HepG2 (cell line): ENCODE measurements around the gene SOCS1. TPM values are rescaled to one million over a fixed set of nuclear protein-coding genes. Genes with fewer than 3 reads are reported as not detected.

Source experiments
- AGO1 ChIP-seq: fragments of 200-400 bp; formaldehyde crosslinking; IDR thresholded peaks from 2 replicates; pipeline ENCODE4 v1.6.1; 2017; ENCODE audit warnings: mild to moderate bottlenecking, low read depth, low read length, moderate library complexity; ENCODE audit not compliant: poor library complexity, severe bottlenecking
- FOXA1 ChIP-seq, 2 experiments: fragments of 450-650 bp in 1 of 2; sonication (generic) in 1 of 2; formaldehyde crosslinking in 1 of 2; IDR thresholded peaks; 2 replicates each; pipeline versions ENCODE4 v1.4.0 to v1.6.1; 2016 to 2020; ENCODE audit warnings: missing genetic modification reagents in 1 of 2
- HMG20A ChIP-seq: IDR thresholded peaks from 2 replicates; pipeline ENCODE4 v1.6.1; 2016; ENCODE audit warnings: borderline replicate concordance
- JUND ChIP-seq: sonication (generic); formaldehyde crosslinking; IDR thresholded peaks from 2 replicates; pipeline ENCODE4 v1.8.0; 2022; ENCODE audit warnings: mild to moderate bottlenecking, missing genetic modification reagents
- KLF13 ChIP-seq: sonication (generic); formaldehyde crosslinking; IDR thresholded peaks from 2 replicates; pipeline ENCODE4 v1.4.0; 2020; ENCODE audit warnings: mild to moderate bottlenecking, missing genetic modification reagents
- MTA1 ChIP-seq: sonication (generic); formaldehyde crosslinking; IDR thresholded peaks from 2 replicates; pipeline ENCODE4 v1.4.0; 2020; ENCODE audit warnings: missing genetic modification reagents, mild to moderate bottlenecking, borderline replicate concordance
- RBM39 ChIP-seq: fragments of 200-400 bp; formaldehyde crosslinking; IDR thresholded peaks from one replicate; pipeline ENCODE4 v1.6.1; 2018; ENCODE audit warnings: antibody characterized with exemption, mild to moderate bottlenecking, low read depth, low read length; ENCODE audit not compliant: poor library complexity, severe bottlenecking
- SALL1 ChIP-seq: sonication (generic); formaldehyde crosslinking; IDR thresholded peaks from 2 replicates; pipeline ENCODE4 v1.8.0; 2022; ENCODE audit warnings: mild to moderate bottlenecking, missing genetic modification reagents
- SMC3 ChIP-seq: IDR thresholded peaks from 2 replicates; pipeline ENCODE4 v1.6.1; 2011; ENCODE audit warnings: low read length, improper control_type of control experiment
- THAP9 ChIP-seq: sonication (generic); formaldehyde crosslinking; IDR thresholded peaks from 2 replicates; pipeline ENCODE4; 2020; ENCODE audit warnings: missing genetic modification reagents, mild to moderate bottlenecking, borderline replicate concordance
- U2AF1 ChIP-seq: fragments of 200-400 bp; formaldehyde crosslinking; optimal IDR thresholded peaks from 2 replicates; pipeline ENCODE3; 2017; ENCODE audit warnings: mild to moderate bottlenecking, low read depth, low read length
- ZNF431 ChIP-seq: sonication (generic); formaldehyde crosslinking; IDR thresholded peaks from 2 replicates; pipeline ENCODE4 v1.9.0; 2022; ENCODE audit warnings: missing genetic modification reagents, low read depth, mild to moderate bottlenecking, borderline replicate concordance
- ZNF451 ChIP-seq: sonication (generic); formaldehyde crosslinking; IDR thresholded peaks from 2 replicates; pipeline ENCODE4 v1.5.0; 2020; ENCODE audit warnings: mild to moderate bottlenecking, missing genetic modification reagents
- ZNF619 ChIP-seq: sonication (generic); formaldehyde crosslinking; IDR thresholded peaks from 2 replicates; pipeline ENCODE4 v1.4.0; 2020; ENCODE audit warnings: mild to moderate bottlenecking, missing genetic modification reagents
- ZNF672 ChIP-seq: sonication (generic); formaldehyde crosslinking; IDR thresholded peaks from 2 replicates; pipeline ENCODE4 v1.8.1; 2022; ENCODE audit warnings: missing genetic modification reagents
- ZNF768 ChIP-seq: sonication (generic); formaldehyde crosslinking; IDR thresholded peaks from 2 replicates; pipeline ENCODE4 v1.4.0; 2020; ENCODE audit warnings: missing genetic modification reagents
- polyA plus RNA-seq, 8 experiments: library from polyadenylated mRNA; depleted of rRNA in 3 of 8; stranded (reverse) in 7 of 8; unstranded in 1 of 8; fragments of >200 nt; fragmentation: Illumina TruSeq in 4 of 8; extraction: Trizol in 4 of 8; gene quantifications; 2 replicates each; pipeline versions ENCODE4 v1.2.1 to v1.2.3, GENCODE V29; 2011 to 2016; ENCODE audit warnings: low read depth in 4 of 8, missing spikeins in 1 of 8, mixed read lengths in 1 of 8; ENCODE audit not compliant: insufficient read depth in 1 of 8
- total RNA-seq, 5 experiments: library from RNA; depleted of rRNA; stranded (reverse); fragments of >200 nt; fragmentation: Illumina TruSeq; extraction: Trizol; gene quantifications; 2 replicates each; pipeline ENCODE4 v1.2.3, GENCODE V29; 2016; ENCODE audit warnings: low read depth in 1 of 5
- TF ChIP-seq, protein P1 (sequence below): sonication (generic); formaldehyde crosslinking; IDR thresholded peaks from 2 replicates; pipeline ENCODE4 v1.4.0; 2020; ENCODE audit warnings: low read depth, mild to moderate bottlenecking, missing genetic modification reagents
- TF ChIP-seq, protein P2 (sequence below): sonication (generic); formaldehyde crosslinking; IDR thresholded peaks from 2 replicates; pipeline ENCODE4 v1.9.0; 2022; ENCODE audit warnings: missing genetic modification reagents, mild to moderate bottlenecking, borderline replicate concordance
- TF ChIP-seq, protein P3 (sequence below): sonication (generic); formaldehyde crosslinking; IDR thresholded peaks from 2 replicates; pipeline ENCODE4 v1.4.0; 2020; ENCODE audit warnings: missing genetic modification reagents, mild to moderate bottlenecking, borderline replicate concordance

SOCS1 gene
- total and polyA plus RNA-seq, 2 of the 13 experiments (the other 11 are each of a cell fraction or from before 2014, with no cell fraction given) = 5.3 to 6.3 TPM

DNA sequence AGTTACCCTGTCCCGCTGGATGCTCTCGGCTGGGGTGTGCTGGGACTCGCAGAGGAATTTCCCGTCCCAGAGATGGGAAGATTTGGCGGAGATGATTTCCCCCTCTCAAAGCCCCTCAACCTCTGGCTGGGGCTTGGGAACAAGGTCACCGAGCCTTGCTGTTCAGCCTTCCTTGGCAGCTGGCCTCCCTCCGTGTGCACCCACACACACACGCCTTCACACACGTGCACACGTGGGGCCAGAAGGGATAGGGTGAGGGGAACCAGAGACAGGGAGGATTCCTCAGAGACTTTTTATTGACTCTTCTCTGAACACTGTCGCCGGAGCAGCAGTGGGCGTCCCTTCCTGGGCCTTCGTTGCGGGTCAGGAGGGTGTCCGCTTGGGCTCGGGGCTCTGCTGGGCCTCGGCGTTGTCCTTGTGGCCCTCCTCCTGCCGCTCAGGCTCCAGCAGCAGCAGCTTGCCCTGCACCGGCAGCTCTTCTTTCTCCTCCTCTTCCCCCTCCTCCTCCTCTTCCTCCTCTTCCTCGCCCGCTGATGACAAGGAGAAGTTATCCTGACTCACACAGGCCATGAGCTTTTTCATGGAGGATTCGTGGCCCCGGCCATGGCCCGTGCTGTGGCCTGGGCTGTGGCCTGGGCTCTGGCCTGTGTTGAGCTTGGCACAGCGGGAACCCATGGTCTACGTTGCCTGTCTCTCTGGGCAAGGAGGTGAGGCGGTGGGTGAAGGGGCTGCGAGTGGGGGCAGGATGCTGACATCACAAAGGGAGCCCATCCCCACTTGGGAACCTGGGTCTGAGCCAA, 17.1 kb upstream of the SOCS1 start, which contains the start of gene PRM3 (continued):
- TF ChIP-seq, protein P1, sequence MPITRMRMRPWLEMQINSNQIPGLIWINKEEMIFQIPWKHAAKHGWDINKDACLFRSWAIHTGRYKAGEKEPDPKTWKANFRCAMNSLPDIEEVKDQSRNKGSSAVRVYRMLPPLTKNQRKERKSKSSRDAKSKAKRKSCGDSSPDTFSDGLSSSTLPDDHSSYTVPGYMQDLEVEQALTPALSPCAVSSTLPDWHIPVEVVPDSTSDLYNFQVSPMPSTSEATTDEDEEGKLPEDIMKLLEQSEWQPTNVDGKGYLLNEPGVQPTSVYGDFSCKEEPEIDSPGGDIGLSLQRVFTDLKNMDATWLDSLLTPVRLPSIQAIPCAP (CRISPR knock-in tag) = 0 out of 2 replicates have a peak, but pooled peaks have one; percentile 0
- TF ChIP-seq SMC3 (no peak), FOXA1 (IDR thresholded peaks at IDR 0.05) (no peak), FOXA1 (CRISPR knock-in tag; IDR thresholded peaks at IDR 0.05) (0 out of 2 replicates have a peak, but pooled peaks have one; percentile 3), AGO1 (peak; percentile 49), ZNF431 (CRISPR knock-in tag) (no peak), ZNF451 (CRISPR knock-in tag) (0 out of 2 replicates have a peak, but pooled peaks have one; percentile 37), ZNF768 (peak; percentile 52; the same call in 1 of the 2 replicates), MTA1 (CRISPR knock-in tag) (peak; percentile 40; the same call in 1 of the 2 replicates), KLF13 (CRISPR knock-in tag) (peak; percentile 88; the same call in 1 of the 2 replicates), SALL1 (CRISPR knock-in tag) (peak; percentile 12; the same call in 1 of the 2 replicates), THAP9 (CRISPR knock-in tag) (peak; percentile 48; the same call in 1 of the 2 replicates), U2AF1 (peak; percentile 13), RBM39 (peak; percentile 59), ZNF672 (CRISPR knock-in tag) (0 out of 2 replicates have a peak, but pooled peaks have one; percentile 38), HMG20A (CRISPR knock-in tag) (no peak), JUND (CRISPR knock-in tag) (0 out of 2 replicates have a peak, but pooled peaks have one; percentile 50), ZNF619 (CRISPR knock-in tag) (0 out of 2 replicates have a peak, but pooled peaks have one; percentile 18)
- TF ChIP-seq, protein P2, sequence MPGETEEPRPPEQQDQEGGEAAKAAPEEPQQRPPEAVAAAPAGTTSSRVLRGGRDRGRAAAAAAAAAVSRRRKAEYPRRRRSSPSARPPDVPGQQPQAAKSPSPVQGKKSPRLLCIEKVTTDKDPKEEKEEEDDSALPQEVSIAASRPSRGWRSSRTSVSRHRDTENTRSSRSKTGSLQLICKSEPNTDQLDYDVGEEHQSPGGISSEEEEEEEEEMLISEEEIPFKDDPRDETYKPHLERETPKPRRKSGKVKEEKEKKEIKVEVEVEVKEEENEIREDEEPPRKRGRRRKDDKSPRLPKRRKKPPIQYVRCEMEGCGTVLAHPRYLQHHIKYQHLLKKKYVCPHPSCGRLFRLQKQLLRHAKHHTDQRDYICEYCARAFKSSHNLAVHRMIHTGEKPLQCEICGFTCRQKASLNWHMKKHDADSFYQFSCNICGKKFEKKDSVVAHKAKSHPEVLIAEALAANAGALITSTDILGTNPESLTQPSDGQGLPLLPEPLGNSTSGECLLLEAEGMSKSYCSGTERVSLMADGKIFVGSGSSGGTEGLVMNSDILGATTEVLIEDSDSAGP = peak; percentile 72; the same call in 1 of the 2 replicates
- TF ChIP-seq, protein P3, sequence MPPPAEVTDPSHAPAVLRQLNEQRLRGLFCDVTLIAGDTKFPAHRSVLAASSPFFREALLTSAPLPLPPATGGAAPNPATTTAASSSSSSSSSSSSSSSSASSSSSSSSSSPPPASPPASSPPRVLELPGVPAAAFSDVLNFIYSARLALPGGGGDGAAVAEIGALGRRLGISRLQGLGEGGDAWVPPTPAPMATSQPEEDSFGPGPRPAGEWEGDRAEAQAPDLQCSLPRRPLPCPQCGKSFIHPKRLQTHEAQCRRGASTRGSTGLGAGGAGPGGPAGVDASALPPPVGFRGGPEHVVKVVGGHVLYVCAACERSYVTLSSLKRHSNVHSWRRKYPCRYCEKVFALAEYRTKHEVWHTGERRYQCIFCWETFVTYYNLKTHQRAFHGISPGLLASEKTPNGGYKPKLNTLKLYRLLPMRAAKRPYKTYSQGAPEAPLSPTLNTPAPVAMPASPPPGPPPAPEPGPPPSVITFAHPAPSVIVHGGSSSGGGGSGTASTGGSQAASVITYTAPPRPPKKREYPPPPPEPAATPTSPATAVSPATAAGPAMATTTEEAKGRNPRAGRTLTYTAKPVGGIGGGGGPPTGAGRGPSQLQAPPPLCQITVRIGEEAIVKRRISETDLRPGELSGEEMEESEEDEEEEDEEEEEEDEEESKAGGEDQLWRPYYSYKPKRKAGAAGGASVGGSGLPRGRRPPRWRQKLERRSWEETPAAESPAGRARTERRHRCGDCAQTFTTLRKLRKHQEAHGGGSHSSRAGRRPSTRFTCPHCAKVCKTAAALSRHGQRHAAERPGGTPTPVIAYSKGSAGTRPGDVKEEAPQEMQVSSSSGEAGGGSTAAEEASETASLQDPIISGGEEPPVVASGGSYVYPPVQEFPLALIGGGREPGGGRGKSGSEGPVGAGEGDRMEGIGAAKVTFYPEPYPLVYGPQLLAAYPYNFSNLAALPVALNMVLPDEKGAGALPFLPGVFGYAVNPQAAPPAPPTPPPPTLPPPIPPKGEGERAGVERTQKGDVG (CRISPR knock-in tag) = peak; percentile 21; the same call in 1 of the 2 replicates
